Hepatocyte (in vitro differentiated cells): Measurements from ENCODE around the gene C7orf57.

Source experiments
- EZH2phosphoT487 ChIP-seq: fragments of 200-600 bp; sonication (generic); IDR thresholded peaks from one replicate; pipeline ENCODE4 v1.6.1; 2018; ENCODE audit warnings: antibody characterized with exemption, mild to moderate bottlenecking, low read depth, moderate library complexity; ENCODE audit not compliant: unreplicated experiment, severe bottlenecking
- TF ChIP-seq, protein P1 (sequence below): fragments of 200-600 bp; sonication (generic); IDR thresholded peaks from 2 replicates; pipeline ENCODE4 v1.5.1; 2016; ENCODE audit warnings: antibody characterized with exemption, mild to moderate bottlenecking; ENCODE audit not compliant: poor library complexity

DNA sequence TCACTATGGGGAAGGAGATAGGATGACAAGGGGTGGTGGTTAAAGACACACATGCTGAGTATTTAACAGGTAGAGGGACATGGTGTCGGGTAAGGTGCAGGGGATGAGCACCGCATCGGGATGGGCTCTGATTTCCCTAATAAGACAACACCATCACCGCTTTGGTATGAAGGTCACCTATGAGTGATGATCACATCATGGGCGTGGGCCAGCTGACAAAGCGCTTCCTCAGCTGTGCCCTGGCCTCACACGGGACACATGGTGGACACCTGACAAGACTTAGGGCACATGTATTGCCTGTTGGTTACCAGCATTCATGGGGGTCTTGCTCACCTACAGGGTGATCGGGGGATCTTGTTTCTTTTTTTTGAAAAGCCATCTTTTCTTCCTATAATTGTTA lies 12.8 kb downstream of the C7orf57 start:
- TF ChIP-seq EZH2phosphoT487 = no peak
- TF ChIP-seq, protein P1, sequence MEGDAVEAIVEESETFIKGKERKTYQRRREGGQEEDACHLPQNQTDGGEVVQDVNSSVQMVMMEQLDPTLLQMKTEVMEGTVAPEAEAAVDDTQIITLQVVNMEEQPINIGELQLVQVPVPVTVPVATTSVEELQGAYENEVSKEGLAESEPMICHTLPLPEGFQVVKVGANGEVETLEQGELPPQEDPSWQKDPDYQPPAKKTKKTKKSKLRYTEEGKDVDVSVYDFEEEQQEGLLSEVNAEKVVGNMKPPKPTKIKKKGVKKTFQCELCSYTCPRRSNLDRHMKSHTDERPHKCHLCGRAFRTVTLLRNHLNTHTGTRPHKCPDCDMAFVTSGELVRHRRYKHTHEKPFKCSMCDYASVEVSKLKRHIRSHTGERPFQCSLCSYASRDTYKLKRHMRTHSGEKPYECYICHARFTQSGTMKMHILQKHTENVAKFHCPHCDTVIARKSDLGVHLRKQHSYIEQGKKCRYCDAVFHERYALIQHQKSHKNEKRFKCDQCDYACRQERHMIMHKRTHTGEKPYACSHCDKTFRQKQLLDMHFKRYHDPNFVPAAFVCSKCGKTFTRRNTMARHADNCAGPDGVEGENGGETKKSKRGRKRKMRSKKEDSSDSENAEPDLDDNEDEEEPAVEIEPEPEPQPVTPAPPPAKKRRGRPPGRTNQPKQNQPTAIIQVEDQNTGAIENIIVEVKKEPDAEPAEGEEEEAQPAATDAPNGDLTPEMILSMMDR = no peak
